Measurements from ENCODE around the gene RGSL1.
A peak's percentile ranks its signal among the peaks of the same experiment; 100 is the strongest.

RGSL1 gene

GRCh38 chr1:182587093-182587492 lies 137.1 kb downstream of the RGSL1 start:
- H3K27me3 ChIP-seq (ENCODE audit: control insufficient read depth, insufficient read depth, low read length): no peaks in the 10 kb centered on the region
- H3K4me3 ChIP-seq (ENCODE audit: low read length): no peak overlapping the region
- no CpG with 5 or more reads among the region's 1 CpG for WGBS (ENCODE audit: insufficient coverage, insufficient read length)
- no peak for DNase-seq (ENCODE audit: low read depth, low spot score)
- H3K27ac ChIP-seq (ENCODE audit: low read length): no peak overlapping the region
- no peaks in the 10 kb centered on the region for H3K36me3 ChIP-seq (ENCODE audit: control insufficient read depth, insufficient read depth, low read length)
- H3K9me3 ChIP-seq (ENCODE audit: control insufficient read depth, insufficient read depth, low read length): no peaks in the 10 kb centered on the region
- H3K4me1 ChIP-seq (ENCODE audit: control insufficient read depth, insufficient read depth, low read length): no peaks in the 10 kb centered on the region

- Histone ChIP-seq H3K27ac (ENCODE audit: low read length) (no peak overlapping the region), H3K4me3 (ENCODE audit: low read length) (no peak overlapping the region), H3K36me3 (ENCODE audit: control insufficient read depth, insufficient read depth, low read length) (no peaks in the 10 kb centered on the region), H3K4me1 (ENCODE audit: control insufficient read depth, insufficient read depth, low read length) (no peaks in the 10 kb centered on the region), H3K9me3 (ENCODE audit: control insufficient read depth, insufficient read depth, low read length) (no peaks in the 10 kb centered on the region), H3K27me3 (ENCODE audit: control insufficient read depth, insufficient read depth, low read length) (no peaks in the 10 kb centered on the region)
- WGBS (ENCODE audit: insufficient coverage, insufficient read length): no CpG with 5 or more reads among the region's 4 CpGs
- DNase-seq (ENCODE audit: low read depth, low spot score): no peak
Observed at GRCh38 chr1:182587666-182588499, 137.9 kb downstream of the RGSL1 start.

GRCh38 chr1:182588500-182589396 lies 138.8 kb downstream of the RGSL1 start, which contains the start of gene RNASEL:
RNASEL (minus strand) TSS chr1:182589256; CDS start chr1:182586806, 2,450 bp downstream.
- no peak within 1 kb of the TSS; the same call in 1 of the 2 replicates for H3K4me3 ChIP-seq (ENCODE audit: low read length)
- H3K27me3 ChIP-seq (ENCODE audit: control insufficient read depth, insufficient read depth, low read length): no peaks in the 10 kb centered on the region; the same call in 1 of the 2 replicates
- H3K4me1 ChIP-seq (ENCODE audit: control insufficient read depth, insufficient read depth, low read length): no peaks in the 10 kb centered on the region
- H3K36me3 ChIP-seq (ENCODE audit: control insufficient read depth, insufficient read depth, low read length): no peaks in the 10 kb centered on the region
- H3K27ac ChIP-seq (ENCODE audit: low read length): no peak within 1 kb of the TSS
- H3K9me3 ChIP-seq (ENCODE audit: control insufficient read depth, insufficient read depth, low read length): no peaks in the 10 kb centered on the region
- WGBS (ENCODE audit: insufficient coverage, insufficient read length): no CpG with 5 or more reads among the region's 20 CpGs
- peak; percentile 35 for DNase-seq (ENCODE audit: low read depth, low spot score)

- no CpG with 5 or more reads among the region's 3 CpGs for WGBS (ENCODE audit: insufficient coverage, insufficient read length)
- Histone ChIP-seq H3K36me3 (ENCODE audit: control insufficient read depth, insufficient read depth, low read length) (no peaks in the 10 kb centered on the region), H3K4me3 (ENCODE audit: low read length) (no peak overlapping the region), H3K27ac (ENCODE audit: low read length) (no peak overlapping the region), H3K9me3 (ENCODE audit: control insufficient read depth, insufficient read depth, low read length) (no peaks in the 10 kb centered on the region), H3K27me3 (ENCODE audit: control insufficient read depth, insufficient read depth, low read length) (no peaks in the 10 kb centered on the region; the same call in 1 of the 2 replicates), H3K4me1 (ENCODE audit: control insufficient read depth, insufficient read depth, low read length) (no peaks in the 10 kb centered on the region)
- no peak for DNase-seq (ENCODE audit: low read depth, low spot score)
Observed at GRCh38 chr1:182589520-182589919, 139.6 kb downstream of the RGSL1 start.

- no CpG with 5 or more reads among the region's 5 CpGs for WGBS (ENCODE audit: insufficient coverage, insufficient read length)
- H3K27ac ChIP-seq (ENCODE audit: low read length): no peak overlapping the region
Observed at GRCh38 chr1:182589931-182590330, 140.0 kb downstream of the RGSL1 start.

GRCh38 chr1:182595641-182596240 lies 145.8 kb downstream of the RGSL1 start:
- Histone ChIP-seq H3K4me1 (ENCODE audit: control insufficient read depth, insufficient read depth, low read length) (no peaks in the 10 kb centered on the region; the same call in 1 of the 2 replicates), H3K27ac (ENCODE audit: low read length) (no peak overlapping the region), H3K9me3 (ENCODE audit: control insufficient read depth, insufficient read depth, low read length) (no peaks in the 10 kb centered on the region), H3K36me3 (ENCODE audit: control insufficient read depth, insufficient read depth, low read length) (peaks cover 4% of the 10 kb centered on the region), H3K4me3 (ENCODE audit: low read length) (no peak overlapping the region), H3K27me3 (ENCODE audit: control insufficient read depth, insufficient read depth, low read length) (no peaks in the 10 kb centered on the region; the same call in 1 of the 2 replicates)
- DNase-seq (ENCODE audit: low read depth, low spot score): no peak
- WGBS (ENCODE audit: insufficient coverage, insufficient read length): no CpG with 5 or more reads among the region's 4 CpGs

More at GRCh38 chr1:182589931-182590330, 140.0 kb downstream of the RGSL1 start:
- Histone ChIP-seq H3K4me1 (ENCODE audit: control insufficient read depth, insufficient read depth, low read length) (no peaks in the 10 kb centered on the region), H3K27me3 (ENCODE audit: control insufficient read depth, insufficient read depth, low read length) (no peaks in the 10 kb centered on the region; the same call in 1 of the 2 replicates), H3K36me3 (ENCODE audit: control insufficient read depth, insufficient read depth, low read length) (no peaks in the 10 kb centered on the region), H3K4me3 (ENCODE audit: low read length) (no peak overlapping the region), H3K9me3 (ENCODE audit: control insufficient read depth, insufficient read depth, low read length) (no peaks in the 10 kb centered on the region)
- no peak for DNase-seq (ENCODE audit: low read depth, low spot score)

GRCh38 chr1:182596934-182597333 lies 147.0 kb downstream of the RGSL1 start:
- DNase-seq (ENCODE audit: low read depth, low spot score): no peak
- WGBS (ENCODE audit: insufficient coverage, insufficient read length): no CpG with 5 or more reads among the region's 6 CpGs
- Histone ChIP-seq H3K9me3 (ENCODE audit: control insufficient read depth, insufficient read depth, low read length) (no peaks in the 10 kb centered on the region), H3K4me1 (ENCODE audit: control insufficient read depth, insufficient read depth, low read length) (peaks cover 2% of the 10 kb centered on the region; the same call in 1 of the 2 replicates), H3K36me3 (ENCODE audit: control insufficient read depth, insufficient read depth, low read length) (peaks cover 4% of the 10 kb centered on the region), H3K4me3 (ENCODE audit: low read length) (no peak overlapping the region), H3K27me3 (ENCODE audit: control insufficient read depth, insufficient read depth, low read length) (no peaks in the 10 kb centered on the region; the same call in 1 of the 2 replicates), H3K27ac (ENCODE audit: low read length) (no peak overlapping the region)

GRCh38 chr1:182598296-182598695 lies 148.3 kb downstream of the RGSL1 start:
- no CpG with 5 or more reads among the region's 5 CpGs for WGBS (ENCODE audit: insufficient coverage, insufficient read length)
- Histone ChIP-seq H3K27me3 (ENCODE audit: control insufficient read depth, insufficient read depth, low read length) (no peaks in the 10 kb centered on the region; the same call in 1 of the 2 replicates), H3K4me1 (ENCODE audit: control insufficient read depth, insufficient read depth, low read length) (peaks cover 2% of the 10 kb centered on the region; the same call in 1 of the 2 replicates), H3K9me3 (ENCODE audit: control insufficient read depth, insufficient read depth, low read length) (no peaks in the 10 kb centered on the region), H3K36me3 (ENCODE audit: control insufficient read depth, insufficient read depth, low read length) (peaks cover 4% of the 10 kb centered on the region), H3K27ac (ENCODE audit: low read length) (no peak overlapping the region), H3K4me3 (ENCODE audit: low read length) (no peak overlapping the region)
- no peak for DNase-seq (ENCODE audit: low read depth, low spot score)

- H3K9me3 ChIP-seq (ENCODE audit: control insufficient read depth, insufficient read depth, low read length): no peaks in the 10 kb centered on the region
- no CpG with 5 or more reads among the region's 6 CpGs for WGBS (ENCODE audit: insufficient coverage, insufficient read length)
- H3K4me1 ChIP-seq (ENCODE audit: control insufficient read depth, insufficient read depth, low read length): peaks cover 3% of the 10 kb centered on the region; the same call in 1 of the 2 replicates
- peaks cover 4% of the 10 kb centered on the region for H3K36me3 ChIP-seq (ENCODE audit: control insufficient read depth, insufficient read depth, low read length)
- no peaks in the 10 kb centered on the region for H3K27me3 ChIP-seq (ENCODE audit: control insufficient read depth, insufficient read depth, low read length)
- H3K4me3 ChIP-seq (ENCODE audit: low read length): no peak overlapping the region
- no peak for DNase-seq (ENCODE audit: low read depth, low spot score)
- H3K27ac ChIP-seq (ENCODE audit: low read length): no peak overlapping the region
Observed at GRCh38 chr1:182599339-182599738, 149.4 kb downstream of the RGSL1 start.
